GM23338 (cell line): Measurements from ENCODE around the gene MST1. TPM values are rescaled to one million over a fixed set of nuclear protein-coding genes. Genes with fewer than 3 reads are reported as not detected.

Source experiments
- ATAC-seq: fragments of 200-7000 bp; cut with Tn5 transposase; 3 replicates; pipeline ENCODE4 v1.9.1; 2020
- DNase-seq: peaks from one replicate; pipeline ENCODE4 v3.0.0-alpha.2; 2015; ENCODE audit warnings: low spot score
- H2AFZ ChIP-seq: fragments of 200-600 bp; sonication (generic); 2 replicates; pipeline ENCODE4 v1.8.0; 2016; ENCODE audit warnings: antibody characterized with exemption, mild to moderate bottlenecking, moderate library complexity
- H3F3A ChIP-seq: fragments of 200-600 bp; sonication (generic); replicated peaks from 2 replicates; pipeline ENCODE4 v1.8.0; 2017; ENCODE audit warnings: antibody characterized with exemption, mixed run types, low read depth
- H3K27ac ChIP-seq: fragments of 200-600 bp; sonication (generic); 2 replicates; pipeline ENCODE4 v1.6.1; 2016; ENCODE audit warnings: low read depth
- H3K27me3 ChIP-seq: fragments of 200-600 bp; sonication (generic); 2 replicates; pipeline ENCODE4 v1.8.0; 2016; ENCODE audit warnings: mild to moderate bottlenecking, mixed run types, moderate library complexity; ENCODE audit not compliant: insufficient read depth
- H3K36me3 ChIP-seq: fragments of 200-600 bp; sonication (generic); 2 replicates; pipeline ENCODE4 v1.8.0; 2016; ENCODE audit warnings: mild to moderate bottlenecking; ENCODE audit not compliant: insufficient read depth
- H3K4me1 ChIP-seq: fragments of 200-600 bp; sonication (generic); 2 replicates; pipeline ENCODE4 v1.8.0; 2016; ENCODE audit warnings: mild to moderate bottlenecking, moderate library complexity; ENCODE audit not compliant: insufficient read depth
- H3K4me2 ChIP-seq: fragments of 200-600 bp; sonication (generic); 2 replicates; pipeline ENCODE4 v1.7.1; 2017; ENCODE audit warnings: mixed run types
- H3K4me3 ChIP-seq: fragments of 200-600 bp; sonication (generic); 2 replicates; pipeline ENCODE4 v1.6.1; 2016; ENCODE audit warnings: mixed run types
- H3K79me2 ChIP-seq: fragments of 200-600 bp; sonication (generic); replicated peaks from 2 replicates; pipeline ENCODE4 v1.8.0; 2017; ENCODE audit warnings: mild to moderate bottlenecking; ENCODE audit not compliant: insufficient read depth
- H3K9me2 ChIP-seq: fragments of 200-600 bp; sonication (generic); 2 replicates; pipeline ENCODE4 v1.8.0; 2017; ENCODE audit not compliant: insufficient read depth
- H4K20me1 ChIP-seq: fragments of 200-600 bp; sonication (generic); replicated peaks from 2 replicates; pipeline ENCODE4 v1.8.0; 2017; ENCODE audit warnings: mild to moderate bottlenecking; ENCODE audit not compliant: insufficient read depth
- H3K27ac Mint-ChIP-seq: 2 replicates; pipeline ENCODE4 v1.8.0; 2020; ENCODE audit warnings: inconsistent platforms, mild to moderate bottlenecking, moderate library complexity, mixed read lengths
- H3K27me3 Mint-ChIP-seq: 3 replicates; pipeline ENCODE4 v1.8.0; 2022; ENCODE audit warnings: low read depth, mild to moderate bottlenecking, moderate library complexity, mixed read lengths, inconsistent platforms; ENCODE audit not compliant: insufficient read depth, poor library complexity
- H3K36me3 Mint-ChIP-seq: 3 replicates; pipeline ENCODE4 v1.8.0; 2021; ENCODE audit warnings: low read depth, mild to moderate bottlenecking, inconsistent platforms, moderate library complexity, mixed read lengths
- H3K4me1 Mint-ChIP-seq: 3 replicates; pipeline ENCODE4 v1.8.0; 2020; ENCODE audit warnings: mild to moderate bottlenecking, inconsistent platforms, mixed read lengths
- H3K4me3 Mint-ChIP-seq: 3 replicates; pipeline ENCODE4 v1.8.0; 2021; ENCODE audit warnings: moderate library complexity, mild to moderate bottlenecking, inconsistent platforms, mixed read lengths
- H3K9me3 Mint-ChIP-seq: 3 replicates; pipeline ENCODE4 v1.8.0; 2020; ENCODE audit warnings: moderate library complexity, mild to moderate bottlenecking, inconsistent platforms, mixed read lengths
- CREB1 ChIP-seq: fragments of 250-450 bp; sonication (Bioruptor Pico); IDR thresholded peaks from 2 replicates; pipeline ENCODE4 v1.5.0; 2020; ENCODE audit warnings: low read depth, mild to moderate bottlenecking, moderate library complexity
- CTCF ChIP-seq, 2 experiments: fragments of 200-600 bp in 1 of 2; sonication (generic) in 1 of 2; conservative IDR thresholded peaks; 2 replicates each; pipeline versions ENCODE4 v1.5.1 to v1.6.1; 2016 to 2017; ENCODE audit warnings: antibody characterized with exemption in 2 of 2, low read depth in 2 of 2, mild to moderate bottlenecking in 2 of 2, moderate library complexity in 1 of 2
- EZH2 ChIP-seq: fragments of 200-600 bp; sonication (generic); IDR thresholded peaks from one replicate; pipeline ENCODE4 v1.8.0; 2017; ENCODE audit warnings: antibody characterized with exemption, mild to moderate bottlenecking, low read depth; ENCODE audit not compliant: unreplicated experiment
- NANOG ChIP-seq: IDR thresholded peaks from 2 replicates; pipeline ENCODE4 v1.6.1; 2016; ENCODE audit warnings: antibody characterized with exemption, borderline replicate concordance
- POLR2AphosphoS5 ChIP-seq: IDR thresholded peaks from 2 replicates; pipeline ENCODE4 v1.6.1; 2016; ENCODE audit warnings: antibody characterized with exemption, low read depth
- REST ChIP-seq: IDR thresholded peaks from one replicate; pipeline ENCODE4 v1.6.1; 2018; ENCODE audit warnings: antibody characterized with exemption; ENCODE audit not compliant: unreplicated experiment
- STAT1 ChIP-seq: IDR thresholded peaks from one replicate; pipeline ENCODE4 v1.6.1; 2016; ENCODE audit warnings: antibody characterized with exemption; ENCODE audit not compliant: unreplicated experiment
- ZNF462 ChIP-seq: fragments of 250-450 bp; sonication (Bioruptor Pico); IDR thresholded peaks from 2 replicates; pipeline ENCODE4 v1.5.0; 2020; ENCODE audit warnings: mild to moderate bottlenecking, moderate library complexity
- polyA plus RNA-seq: library from polyadenylated mRNA; unstranded; fragments of >200 nt; fragmentation: Nextera tagmentation; extraction: Ambion mirVana; gene quantifications from 2 replicates; pipeline ENCODE4 v1.2.1, GENCODE V29; 2016
- total RNA-seq: library from RNA; depleted of rRNA; stranded (reverse); fragments of >200 nt; shearing (Covaris generic); gene quantifications from 2 replicates; pipeline ENCODE4 v1.2.3, GENCODE V29; 2014

MST1 gene
- total and polyA plus RNA-seq, 2 experiments from 2014 or later: 5.9 to 11.1 TPM

GRCh38 chr3:49656541-49657112 lies 32.6 kb downstream of the MST1 start:
- ATAC-seq (peak; percentile 17; the same call in 1 of the 3 replicates), DNase-seq (no peak)
- Mint-ChIP-seq H3K4me3 (no peak overlapping the region), H3K36me3 (no peaks in the 10 kb centered on the region), H3K9me3 (no peaks in the 10 kb centered on the region), H3K27me3 (peaks cover 20% of the 10 kb centered on the region), H3K27ac (no peak overlapping the region), H3K4me1 (no peaks in the 10 kb centered on the region; the same call in 2 of the 3 replicates)
- no peak for TF ChIP-seq REST
- TF ChIP-seq CTCF (conservative IDR thresholded peaks at IDR 0.05; ENCODE audit: low read depth in 2 of 2): peak in 1 of 2 experiments; percentile 36; a peak in 2 of 4 replicates
- no peak for TF ChIP-seq POLR2AphosphoS5
- no peak for TF ChIP-seq NANOG
- Histone ChIP-seq H3K4me2 (no peak overlapping the region), H3K79me2 (no peaks in the 10 kb centered on the region), H3K9me2 (no peaks in the 10 kb centered on the region), H2AFZ (no peak overlapping the region), H3K4me3 (no peak overlapping the region), H4K20me1 (no peaks in the 10 kb centered on the region), H3F3A (no peaks in the 10 kb centered on the region), H3K36me3 (no peaks in the 10 kb centered on the region), H3K27me3 (no peaks in the 10 kb centered on the region), H3K4me1 (no peaks in the 10 kb centered on the region), H3K27ac (no peak overlapping the region)

- no peak overlapping the region for H3K4me3 ChIP-seq
- Mint-ChIP-seq H3K9me3 (no peaks in the 10 kb centered on the region), H3K4me1 (no peaks in the 10 kb centered on the region; the same call in 2 of the 3 replicates), H3K4me3 (no peak overlapping the region), H3K36me3 (no peaks in the 10 kb centered on the region), H3K27ac (no peak overlapping the region), H3K27me3 (peaks cover 20% of the 10 kb centered on the region)
- H3F3A ChIP-seq: no peaks in the 10 kb centered on the region
- no peak overlapping the region for H2AFZ ChIP-seq
- no peaks in the 10 kb centered on the region for H3K27me3 ChIP-seq
- H4K20me1 ChIP-seq: no peaks in the 10 kb centered on the region
- H3K27ac ChIP-seq: no peak overlapping the region
- no peak overlapping the region for H3K4me2 ChIP-seq
- DNase-seq (no peak), ATAC-seq (no peak)
- H3K9me2 ChIP-seq: no peaks in the 10 kb centered on the region
- H3K79me2 ChIP-seq: no peaks in the 10 kb centered on the region
- no peaks in the 10 kb centered on the region for H3K36me3 ChIP-seq
- no peaks in the 10 kb centered on the region for H3K4me1 ChIP-seq
- TF ChIP-seq CREB1 (CRISPR knock-in tag) (no peak), EZH2 (no peak), ZNF462 (no peak), POLR2AphosphoS5 (no peak), STAT1 (no peak)
Measured at GRCh38 chr3:49655731-49656285, 33.5 kb downstream of the MST1 start.
